SW480 (cell line): ENCODE results near the gene FBLIM1.

Source experiments
- DNase-seq: peaks from one replicate; pipeline ENCODE4 v3.0.0-alpha.2; 2016; ENCODE audit warnings: low spot score

Gene FBLIM1

DNA sequence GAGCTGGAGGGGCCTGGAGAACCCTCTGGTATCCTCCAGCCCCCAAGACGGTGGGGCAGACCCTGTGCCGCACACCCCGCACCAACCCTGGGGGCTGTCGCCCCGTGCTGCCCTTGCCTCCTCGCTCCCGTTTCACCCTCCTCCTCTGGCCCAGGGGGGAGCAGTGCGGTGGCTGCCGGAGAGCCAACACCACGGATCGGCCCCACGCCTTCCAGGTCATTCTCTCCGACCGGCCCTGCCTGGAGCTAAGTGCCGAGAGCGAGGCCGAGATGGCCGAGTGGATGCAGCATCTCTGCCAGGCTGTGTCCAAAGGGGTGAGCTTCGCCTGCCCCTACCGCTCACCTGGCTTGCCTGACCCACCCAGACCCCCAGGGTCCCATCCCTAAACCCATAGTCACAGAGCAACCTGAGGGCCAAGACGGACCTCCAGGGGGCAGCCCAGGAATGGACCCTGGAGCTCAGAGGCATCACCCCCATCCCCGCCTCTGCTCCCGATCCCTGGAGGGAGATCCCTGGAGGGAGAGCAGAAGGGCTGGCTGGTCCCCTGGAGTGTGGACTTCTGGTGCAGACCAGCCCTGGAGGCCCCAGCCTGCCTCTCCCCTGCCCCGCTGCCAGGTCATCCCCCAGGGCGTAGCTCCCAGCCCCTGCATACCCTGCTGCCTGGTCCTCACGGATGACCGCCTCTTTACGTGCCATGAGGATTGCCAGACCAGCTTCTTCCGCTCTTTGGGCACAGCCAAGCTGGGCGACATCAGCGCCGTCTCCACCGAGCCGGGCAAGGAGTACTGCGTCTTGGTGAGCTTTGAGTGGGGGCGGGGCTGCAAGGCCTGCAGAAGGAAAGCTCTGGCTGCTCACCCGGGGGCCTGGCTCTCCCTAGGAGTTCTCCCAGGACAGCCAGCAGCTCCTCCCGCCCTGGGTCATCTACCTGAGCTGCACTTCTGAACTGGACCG lies 26.6 kb upstream of the FBLIM1 start:
- no peak for DNase-seq

- DNase-seq = no peak
These were observed 25.9 kb upstream of the FBLIM1 start for GRCh38 chr1:15732686-15733081.

GRCh38 chr1:15733218-15733725 lies 25.3 kb upstream of the FBLIM1 start:
- no peak for DNase-seq

DNA sequence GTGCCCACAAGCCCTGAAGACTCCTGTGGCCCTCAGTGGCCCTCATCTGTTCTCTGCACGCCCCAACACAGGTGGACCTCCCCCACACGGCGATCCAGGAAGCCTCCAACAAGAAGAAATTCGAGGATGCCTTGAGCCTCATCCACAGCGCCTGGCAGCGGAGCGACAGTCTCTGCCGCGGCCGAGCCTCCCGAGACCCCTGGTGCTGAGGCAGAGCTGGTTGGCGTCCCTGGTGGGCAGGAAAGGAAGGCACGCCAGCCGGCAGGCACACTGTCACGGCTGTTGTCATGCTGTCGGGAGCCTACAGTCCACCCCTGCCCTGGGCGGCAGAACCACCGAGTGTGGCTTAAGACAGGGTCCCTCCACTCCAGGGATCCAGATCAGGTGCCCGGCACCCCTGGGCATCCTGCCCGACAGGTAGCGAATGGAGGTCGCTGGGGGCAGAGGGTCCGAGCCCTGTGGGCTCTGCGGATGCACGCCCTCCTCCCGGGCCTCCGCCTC lies 24.8 kb upstream of the FBLIM1 start:
- DNase-seq = no peak

DNA sequence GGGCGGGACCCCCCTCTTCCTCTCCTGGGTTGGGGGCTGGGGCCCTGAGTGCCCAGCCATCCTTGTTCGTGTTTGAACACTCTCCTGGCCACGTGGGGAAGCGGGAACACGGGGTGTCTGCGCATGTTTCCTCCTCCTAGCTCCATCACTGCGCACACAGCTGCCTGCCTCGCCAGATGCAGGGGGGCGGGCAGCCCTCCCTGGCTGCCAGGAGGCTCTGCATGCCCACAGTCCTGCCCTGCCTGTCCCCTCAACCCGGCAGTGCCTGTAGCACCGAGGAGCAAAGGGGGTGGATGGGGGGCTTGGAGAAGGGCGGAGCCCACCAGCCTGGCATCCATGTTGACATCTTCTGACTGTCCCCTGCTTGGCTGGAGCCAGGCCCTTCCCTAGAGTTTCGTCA lies 24.3 kb upstream of the FBLIM1 start:
- DNase-seq = no peak

DNA sequence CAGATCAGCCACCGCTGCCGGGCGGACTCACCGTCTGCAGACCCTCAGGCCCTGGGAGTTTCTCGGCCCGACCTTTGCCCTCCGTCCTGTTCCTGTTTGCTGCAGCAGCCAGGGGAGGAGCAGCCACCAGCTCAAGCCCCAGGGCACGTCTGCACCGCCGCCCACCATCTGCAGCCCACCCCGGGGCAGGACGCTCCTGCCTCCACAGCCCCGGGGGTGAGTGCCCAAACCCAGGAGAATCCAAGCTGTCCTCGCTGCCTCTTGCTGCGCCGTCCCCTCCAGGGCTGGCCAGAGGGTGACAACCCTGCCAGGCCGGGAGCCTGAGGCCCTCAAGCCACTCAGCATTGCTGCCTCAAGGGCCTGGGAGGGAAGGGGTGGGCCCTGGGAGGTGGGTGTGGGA lies 23.7 kb upstream of the FBLIM1 start:
- no peak for DNase-seq

GRCh38 chr1:15735304-15736037 lies 23.1 kb upstream of the FBLIM1 start:
- DNase-seq = no peak

GRCh38 chr1:15736038-15736891 lies 22.3 kb upstream of the FBLIM1 start, which contains the start of gene SLC25A34:
SLC25A34 (plus strand) TSS chr1:15736258; CDS start chr1:15736486, 228 bp downstream.
- peak; percentile 77 for DNase-seq

DNA sequence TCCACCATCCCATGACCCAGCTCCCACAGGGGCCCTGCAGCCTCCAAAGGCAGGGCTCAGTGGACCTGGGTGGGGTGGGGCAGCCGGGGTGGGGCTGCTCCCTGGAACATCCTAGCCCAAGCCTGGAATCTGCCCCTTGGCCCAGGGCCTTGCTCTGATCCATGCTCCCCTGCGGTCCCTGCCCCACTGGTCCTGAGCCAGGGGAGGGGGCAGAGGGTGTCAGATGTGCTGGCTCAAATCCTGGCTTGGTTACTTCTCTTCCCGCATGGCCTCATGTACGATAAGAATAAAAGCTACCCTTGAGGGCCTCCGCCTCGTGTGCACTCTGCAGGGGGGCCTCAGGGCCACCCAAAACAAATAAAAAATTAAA lies 21.7 kb upstream of the FBLIM1 start:
- no peak for DNase-seq

- DNase-seq = no peak
These were observed 21.0 kb upstream of the FBLIM1 start for GRCh38 chr1:15737324-15738319.

DNA sequence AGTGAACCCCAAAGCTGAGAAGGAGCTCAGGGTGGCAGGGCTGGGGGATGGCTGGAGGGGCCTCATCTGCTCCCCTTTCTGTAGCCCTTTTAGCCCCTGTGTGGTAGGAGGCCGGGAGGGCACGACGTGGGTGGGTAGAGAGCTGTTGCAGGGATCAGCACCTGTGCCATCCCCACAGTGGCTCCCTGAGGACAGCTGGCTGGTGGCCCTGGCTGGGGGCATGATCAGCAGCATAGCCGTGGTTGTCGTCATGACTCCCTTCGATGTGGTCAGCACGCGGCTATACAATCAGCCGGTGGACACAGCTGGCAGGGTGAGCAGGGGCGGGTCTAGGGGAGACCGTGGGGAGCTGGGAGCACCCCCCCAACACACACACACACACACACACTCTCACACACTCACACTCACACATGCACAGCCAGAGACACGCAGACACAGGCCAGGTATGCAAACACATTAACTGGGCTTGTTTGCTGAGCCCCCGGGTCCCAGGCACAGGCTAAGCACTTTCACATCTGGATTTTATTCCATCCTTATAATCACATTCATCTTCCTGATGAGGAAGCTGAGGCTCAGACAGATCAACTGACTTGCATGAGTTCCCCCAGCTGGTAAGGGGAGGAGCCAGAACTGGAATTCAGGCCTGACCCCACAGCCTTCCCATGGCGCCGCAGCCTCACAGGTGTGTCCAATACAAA lies 20.0 kb upstream of the FBLIM1 start:
- DNase-seq = no peak

- DNase-seq = no peak
These were observed 19.3 kb upstream of the FBLIM1 start for GRCh38 chr1:15739259-15739658.

DNA sequence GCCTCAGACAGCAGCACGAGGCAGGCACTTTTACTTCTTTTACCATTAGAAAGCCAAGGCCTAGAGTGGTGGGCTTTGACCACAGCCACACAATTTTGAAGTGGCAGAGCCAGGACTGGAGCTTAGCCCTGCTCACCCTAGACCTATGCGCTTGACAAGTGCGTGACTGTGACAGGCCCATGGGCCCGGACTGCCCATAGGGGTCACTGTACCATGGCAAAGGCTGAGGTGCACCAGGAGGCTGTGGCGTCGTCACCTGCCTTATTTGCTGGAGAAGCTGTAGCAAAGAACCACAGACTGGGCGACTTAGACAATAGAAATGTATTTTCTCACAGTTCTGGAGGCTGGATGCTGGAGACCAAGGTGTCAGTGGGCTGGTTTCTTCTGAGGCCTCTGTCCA lies 18.9 kb upstream of the FBLIM1 start:
- no peak for DNase-seq

- peak; percentile 85 for DNase-seq
These were observed 17.4 kb upstream of the FBLIM1 start for GRCh38 chr1:15740924-15741850.

GRCh38 chr1:15742339-15742801 lies 16.2 kb upstream of the FBLIM1 start, which contains the start of gene TMEM82:
TMEM82 (plus strand) TSS chr1:15742499; CDS start chr1:15742560, 61 bp downstream.
- no peak for DNase-seq

GRCh38 chr1:15744122-15744679 lies 14.4 kb upstream of the FBLIM1 start:
- DNase-seq = no peak

GRCh38 chr1:15747378-15747777 lies 11.2 kb upstream of the FBLIM1 start:
- no peak for DNase-seq

- DNase-seq = no peak
These were observed 10.3 kb upstream of the FBLIM1 start for GRCh38 chr1:15748264-15748663.
